Measurements from ENCODE around the gene DYNC2H1. TPM values are rescaled to one million over a fixed set of nuclear protein-coding genes. Genes with fewer than 3 reads are reported as not detected.

The DYNC2H1 gene
- total RNA-seq, 1 experiment from 2014 or later = 12.4 TPM

- Histone ChIP-seq H3K27me3 (ENCODE audit: control insufficient read depth, insufficient read depth, low read length) (no peaks in the 10 kb centered on the region), H3K36me3 (ENCODE audit: control insufficient read depth, insufficient read depth, low read length) (no peaks in the 10 kb centered on the region), H3K27ac (ENCODE audit: low read length) (no peak overlapping the region), H3K4me3 (ENCODE audit: low read depth in 2 of 2, low read length in 2 of 2) (no peak overlapping the region), H3K9me3 (ENCODE audit: control insufficient read depth, insufficient read depth, low read depth, low read length) (no peaks in the 10 kb centered on the region), H3K4me1 (ENCODE audit: control insufficient read depth, insufficient read depth, low read length) (no peaks in the 10 kb centered on the region)
- in situ Hi-C loops (cut with HindIII; ENCODE audit: low pct_unique_long_range_greater_than_20kb, low sequenced_read_pairs) (no loop called here), intact Hi-C loops (cut with micrococcal nuclease; ENCODE audit: unreplicated experiment) (no loop called here)
- ChIA-PET CTCF (no interaction called here), POLR2A (no interaction called here)
- DNase-seq (ENCODE audit: low read depth, low spot score) = no peak
- no TSS peak for BruUV-seq (replicated peaks)
- ATAC-seq = no peak
- TF ChIP-seq POLR2AphosphoS5 (IDR thresholded peaks at IDR 0.05; ENCODE audit: low read depth, low read length) = no peak
These were observed 172.1 kb downstream of the DYNC2H1 start for GRCh38 chr11:103281301-103281700.

GRCh38 chr11:103284260-103284659, 175.0 kb downstream of the DYNC2H1 start:
- CTCF ChIA-PET = no interaction called here
- intact Hi-C loops (cut with micrococcal nuclease; ENCODE audit: unreplicated experiment) (no loop called here), in situ Hi-C loops (cut with HindIII; ENCODE audit: low pct_unique_long_range_greater_than_20kb, low sequenced_read_pairs) (no loop called here)
- no peaks in the 10 kb centered on the region for H3K9me3 ChIP-seq (ENCODE audit: control insufficient read depth, insufficient read depth, low read depth, low read length)
- no TSS peak for BruUV-seq (replicated peaks)
- DNase-seq (ENCODE audit: low read depth, low spot score) (no peak), ATAC-seq (no peak)
- POLR2A ChIA-PET = no interaction called here
- H3K4me1 ChIP-seq (ENCODE audit: control insufficient read depth, insufficient read depth, low read length) = no peaks in the 10 kb centered on the region
- H3K27me3 ChIP-seq (ENCODE audit: control insufficient read depth, insufficient read depth, low read length) = no peaks in the 10 kb centered on the region
- H3K27ac ChIP-seq (ENCODE audit: low read length) = no peak overlapping the region
- no peaks in the 10 kb centered on the region for H3K36me3 ChIP-seq (ENCODE audit: control insufficient read depth, insufficient read depth, low read length)
- TF ChIP-seq TCF7L2 (IDR thresholded peaks at IDR 0.05; ENCODE audit: low read depth, low read length) = no peak
- TF ChIP-seq POLR2AphosphoS5 (IDR thresholded peaks at IDR 0.05; ENCODE audit: low read depth, low read length) = no peak
- TF ChIP-seq CTCF (IDR thresholded peaks at IDR 0.05) = no peak
- H3K4me3 ChIP-seq (ENCODE audit: low read depth in 2 of 2, low read length in 2 of 2) = no peak overlapping the region

GRCh38 chr11:103294516-103294915, 185.3 kb downstream of the DYNC2H1 start:
- in situ Hi-C loops (cut with HindIII; ENCODE audit: low pct_unique_long_range_greater_than_20kb, low sequenced_read_pairs) (no loop called here), intact Hi-C loops (cut with micrococcal nuclease; ENCODE audit: unreplicated experiment) (no loop called here)
- H3K4me1 ChIP-seq (ENCODE audit: control insufficient read depth, insufficient read depth, low read length) = no peaks in the 10 kb centered on the region
- no peaks in the 10 kb centered on the region for H3K36me3 ChIP-seq (ENCODE audit: control insufficient read depth, insufficient read depth, low read length)
- no peaks in the 10 kb centered on the region for H3K27me3 ChIP-seq (ENCODE audit: control insufficient read depth, insufficient read depth, low read length)
- TF ChIP-seq, protein P1, sequence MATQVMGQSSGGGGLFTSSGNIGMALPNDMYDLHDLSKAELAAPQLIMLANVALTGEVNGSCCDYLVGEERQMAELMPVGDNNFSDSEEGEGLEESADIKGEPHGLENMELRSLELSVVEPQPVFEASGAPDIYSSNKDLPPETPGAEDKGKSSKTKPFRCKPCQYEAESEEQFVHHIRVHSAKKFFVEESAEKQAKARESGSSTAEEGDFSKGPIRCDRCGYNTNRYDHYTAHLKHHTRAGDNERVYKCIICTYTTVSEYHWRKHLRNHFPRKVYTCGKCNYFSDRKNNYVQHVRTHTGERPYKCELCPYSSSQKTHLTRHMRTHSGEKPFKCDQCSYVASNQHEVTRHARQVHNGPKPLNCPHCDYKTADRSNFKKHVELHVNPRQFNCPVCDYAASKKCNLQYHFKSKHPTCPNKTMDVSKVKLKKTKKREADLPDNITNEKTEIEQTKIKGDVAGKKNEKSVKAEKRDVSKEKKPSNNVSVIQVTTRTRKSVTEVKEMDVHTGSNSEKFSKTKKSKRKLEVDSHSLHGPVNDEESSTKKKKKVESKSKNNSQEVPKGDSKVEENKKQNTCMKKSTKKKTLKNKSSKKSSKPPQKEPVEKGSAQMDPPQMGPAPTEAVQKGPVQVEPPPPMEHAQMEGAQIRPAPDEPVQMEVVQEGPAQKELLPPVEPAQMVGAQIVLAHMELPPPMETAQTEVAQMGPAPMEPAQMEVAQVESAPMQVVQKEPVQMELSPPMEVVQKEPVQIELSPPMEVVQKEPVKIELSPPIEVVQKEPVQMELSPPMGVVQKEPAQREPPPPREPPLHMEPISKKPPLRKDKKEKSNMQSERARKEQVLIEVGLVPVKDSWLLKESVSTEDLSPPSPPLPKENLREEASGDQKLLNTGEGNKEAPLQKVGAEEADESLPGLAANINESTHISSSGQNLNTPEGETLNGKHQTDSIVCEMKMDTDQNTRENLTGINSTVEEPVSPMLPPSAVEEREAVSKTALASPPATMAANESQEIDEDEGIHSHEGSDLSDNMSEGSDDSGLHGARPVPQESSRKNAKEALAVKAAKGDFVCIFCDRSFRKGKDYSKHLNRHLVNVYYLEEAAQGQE (IDR thresholded peaks at IDR 0.05; ENCODE audit: insufficient read depth in 1 of 2, low read depth in 2 of 2, low read length in 1 of 2) = no peak
- no peak for TF ChIP-seq TCF7L2 (IDR thresholded peaks at IDR 0.05; ENCODE audit: low read depth, low read length)
- TF ChIP-seq SIN3A (IDR thresholded peaks at IDR 0.05; ENCODE audit: borderline replicate concordance, insufficient read depth, low read depth, low read length) = no peak
- no peak for TF ChIP-seq CTCF (IDR thresholded peaks at IDR 0.05)
- TF ChIP-seq POLR2AphosphoS5 (IDR thresholded peaks at IDR 0.05; ENCODE audit: low read depth, low read length) = no peak
- H3K27ac ChIP-seq (ENCODE audit: low read length) = no peak overlapping the region
- no TSS peak for BruUV-seq (replicated peaks)
- no peak overlapping the region for H3K4me3 ChIP-seq (ENCODE audit: low read depth in 2 of 2, low read length in 2 of 2)
- DNase-seq (ENCODE audit: low read depth, low spot score) (no peak), ATAC-seq (no peak)
- CTCF ChIA-PET = no interaction called here
- H3K9me3 ChIP-seq (ENCODE audit: control insufficient read depth, insufficient read depth, low read depth, low read length) = peaks cover 46% of the 10 kb centered on the region
- POLR2A ChIA-PET = no interaction called here

All from Panc1 (cell line).